GM12865 (cell line): ENCODE results near the gene CDH4.

Source experiments
- DNase-seq: peaks from one replicate; pipeline ENCODE4 v3.0.0; 2010; ENCODE audit warnings: low read depth
- H3K4me3 ChIP-seq: 2 replicates; pipeline ENCODE4 v1.5.1; 2011; ENCODE audit warnings: mild to moderate bottlenecking, low read depth, low read length, control low read depth
- TF ChIP-seq, protein P1 (sequence below): IDR thresholded peaks from 2 replicates; pipeline ENCODE4 v1.5.1; 2011; ENCODE audit warnings: low read length, control low read depth, low read depth, inconsistent platforms; ENCODE audit not compliant: insufficient read depth; ENCODE audit errors: missing control alignments

Gene CDH4

GRCh38 chr20:61299618-61300017, 47.6 kb downstream of the CDH4 start:
- H3K4me3 ChIP-seq: no peak overlapping the region
- TF ChIP-seq, protein P1, sequence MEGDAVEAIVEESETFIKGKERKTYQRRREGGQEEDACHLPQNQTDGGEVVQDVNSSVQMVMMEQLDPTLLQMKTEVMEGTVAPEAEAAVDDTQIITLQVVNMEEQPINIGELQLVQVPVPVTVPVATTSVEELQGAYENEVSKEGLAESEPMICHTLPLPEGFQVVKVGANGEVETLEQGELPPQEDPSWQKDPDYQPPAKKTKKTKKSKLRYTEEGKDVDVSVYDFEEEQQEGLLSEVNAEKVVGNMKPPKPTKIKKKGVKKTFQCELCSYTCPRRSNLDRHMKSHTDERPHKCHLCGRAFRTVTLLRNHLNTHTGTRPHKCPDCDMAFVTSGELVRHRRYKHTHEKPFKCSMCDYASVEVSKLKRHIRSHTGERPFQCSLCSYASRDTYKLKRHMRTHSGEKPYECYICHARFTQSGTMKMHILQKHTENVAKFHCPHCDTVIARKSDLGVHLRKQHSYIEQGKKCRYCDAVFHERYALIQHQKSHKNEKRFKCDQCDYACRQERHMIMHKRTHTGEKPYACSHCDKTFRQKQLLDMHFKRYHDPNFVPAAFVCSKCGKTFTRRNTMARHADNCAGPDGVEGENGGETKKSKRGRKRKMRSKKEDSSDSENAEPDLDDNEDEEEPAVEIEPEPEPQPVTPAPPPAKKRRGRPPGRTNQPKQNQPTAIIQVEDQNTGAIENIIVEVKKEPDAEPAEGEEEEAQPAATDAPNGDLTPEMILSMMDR: no peak
- no peak for DNase-seq

DNA sequence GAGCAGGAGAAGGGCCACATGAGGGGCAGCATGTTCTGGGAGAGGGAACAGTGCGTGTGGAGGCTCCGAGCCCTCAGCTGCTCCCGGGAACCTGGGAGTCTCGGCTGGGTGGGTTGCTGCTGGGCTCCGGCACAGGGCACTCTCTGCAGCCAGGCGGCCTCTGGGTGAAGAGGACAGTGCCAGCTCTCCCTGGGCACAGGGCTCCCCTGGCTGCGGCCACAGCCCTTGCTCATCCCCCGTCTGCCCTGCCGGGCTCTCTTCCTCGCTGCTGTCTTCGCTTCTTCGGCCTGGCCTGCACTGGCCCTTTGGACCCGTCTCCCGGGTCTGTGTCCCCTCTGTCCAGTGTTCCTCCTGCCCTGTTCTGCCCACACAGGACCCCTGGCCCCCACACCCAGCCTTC, 48.2 kb downstream of the CDH4 start:
- TF ChIP-seq, protein P1: no peak
- DNase-seq: no peak
- H3K4me3 ChIP-seq: no peak overlapping the region

DNA sequence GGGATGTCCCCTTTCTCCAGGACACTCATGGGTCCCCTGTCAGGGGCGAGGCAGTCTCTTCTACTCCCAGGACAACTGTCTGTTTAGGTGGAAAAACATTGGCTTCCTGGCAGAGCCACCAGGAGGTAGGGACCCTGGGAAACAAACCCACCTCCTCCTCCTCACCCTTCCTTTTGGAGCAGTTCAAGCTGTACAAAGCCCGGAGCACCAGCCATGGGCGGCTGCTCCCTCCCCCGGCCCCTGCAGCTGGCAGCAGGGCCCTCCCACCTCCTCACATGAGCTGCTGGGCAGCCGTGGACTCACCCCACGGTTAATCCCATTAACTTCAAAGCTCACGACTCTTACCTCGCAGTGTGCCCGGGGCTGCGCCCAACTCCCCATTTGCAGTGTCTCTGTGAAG, 48.6 kb downstream of the CDH4 start:
- TF ChIP-seq, protein P1: no peak
- DNase-seq: no peak
- no peak overlapping the region for H3K4me3 ChIP-seq

- TF ChIP-seq, protein P1: no peak
- no peak overlapping the region for H3K4me3 ChIP-seq
- DNase-seq: no peak
Observed at GRCh38 chr20:61301711-61302525, 49.9 kb downstream of the CDH4 start.

GRCh38 chr20:61303217-61303616, 51.2 kb downstream of the CDH4 start:
- no peak overlapping the region for H3K4me3 ChIP-seq
- DNase-seq: no peak
- TF ChIP-seq, protein P1: no peak

DNA sequence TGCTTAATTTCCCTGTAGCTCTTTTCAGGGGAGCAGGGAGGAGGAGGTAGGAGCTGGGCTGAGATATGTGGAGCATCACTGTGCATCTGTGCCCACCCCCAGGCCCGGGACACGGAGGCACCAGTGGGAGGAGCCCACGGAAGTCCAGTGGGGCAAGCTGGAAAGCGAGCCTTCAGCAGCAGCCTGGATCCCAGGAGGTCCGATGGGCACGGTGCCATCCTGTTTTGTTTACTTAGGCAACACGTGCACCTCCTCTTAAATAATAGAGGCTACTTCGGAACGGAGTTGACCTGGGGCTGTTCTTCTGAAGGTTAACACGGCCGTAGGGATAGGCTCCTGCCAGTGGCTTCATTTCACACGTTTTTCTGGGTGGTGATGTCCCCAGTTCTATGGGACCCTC, 51.6 kb downstream of the CDH4 start:
- H3K4me3 ChIP-seq: no peak overlapping the region
- DNase-seq: no peak
- TF ChIP-seq, protein P1: no peak

DNA sequence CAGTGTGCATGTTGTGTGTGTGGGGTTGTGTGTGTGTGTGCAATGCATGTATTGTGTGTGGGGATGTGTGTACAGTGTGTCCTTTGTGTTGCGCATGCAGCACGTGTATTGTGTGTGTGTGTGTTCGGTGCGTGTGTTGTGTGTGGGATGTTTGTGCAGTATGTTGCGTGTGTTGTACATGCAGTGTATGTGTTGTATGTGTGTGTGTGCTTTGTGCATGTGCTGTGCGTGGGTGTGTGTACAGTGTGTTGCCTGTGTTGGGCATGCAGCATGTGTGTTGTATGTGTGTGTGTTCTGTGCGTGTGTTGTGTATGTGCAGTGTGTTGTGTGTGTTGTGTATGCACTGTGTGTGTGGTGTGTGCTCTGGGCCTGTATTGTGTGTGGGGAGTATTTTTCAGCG, 52.7 kb downstream of the CDH4 start:
- no peak overlapping the region for H3K4me3 ChIP-seq
- no peak for DNase-seq
- TF ChIP-seq, protein P1: no peak
